ENCODE results near the gene KCNQ4.

KCNQ4 gene

GRCh38 chr1:40777224-40777970, 6.2 kb upstream of the KCNQ4 start:
- no peak for DNase-seq (ENCODE audit: low read depth)

GRCh38 chr1:40780678-40781607, 2.6 kb upstream of the KCNQ4 start:
- DNase-seq (ENCODE audit: low read depth), result no peak

- no peak for DNase-seq (ENCODE audit: low read depth)
Measured at GRCh38 chr1:40781608-40781971, 2.0 kb upstream of the KCNQ4 start.

GRCh38 chr1:40782371-40782956, 1.1 kb upstream of the KCNQ4 start:
- no peak for DNase-seq (ENCODE audit: low read depth)

- DNase-seq (ENCODE audit: low read depth), result no peak
Measured at GRCh38 chr1:40784141-40784770, 669 bp downstream of the KCNQ4 start.

GRCh38 chr1:40784771-40785151, 1.2 kb downstream of the KCNQ4 start:
- DNase-seq (ENCODE audit: low read depth), result no peak

GRCh38 chr1:40785446-40785845, 1.9 kb downstream of the KCNQ4 start:
- DNase-seq (ENCODE audit: low read depth), result no peak

- DNase-seq (ENCODE audit: low read depth), result no peak
Measured at GRCh38 chr1:40786171-40786994, 2.8 kb downstream of the KCNQ4 start.

GRCh38 chr1:40786995-40787705, 3.6 kb downstream of the KCNQ4 start:
- DNase-seq (ENCODE audit: low read depth), result no peak

GRCh38 chr1:40787737-40788560, 4.4 kb downstream of the KCNQ4 start:
- DNase-seq (ENCODE audit: low read depth), result no peak

GRCh38 chr1:40788561-40789341, 5.2 kb downstream of the KCNQ4 start:
- DNase-seq (ENCODE audit: low read depth), result no peak

GRCh38 chr1:40789342-40789598, 5.7 kb downstream of the KCNQ4 start:
- DNase-seq (ENCODE audit: low read depth), result no peak

GRCh38 chr1:40789661-40790430, 6.3 kb downstream of the KCNQ4 start:
- DNase-seq (ENCODE audit: low read depth), result no peak

GRCh38 chr1:40792036-40792435, 8.4 kb downstream of the KCNQ4 start:
- no peak for DNase-seq (ENCODE audit: low read depth)

- no peak for DNase-seq (ENCODE audit: low read depth)
Measured at GRCh38 chr1:40793617-40794016, 10.0 kb downstream of the KCNQ4 start.

- DNase-seq (ENCODE audit: low read depth), result no peak
Measured at GRCh38 chr1:40794048-40794447, 10.5 kb downstream of the KCNQ4 start.

- DNase-seq (ENCODE audit: low read depth), result no peak
Measured at GRCh38 chr1:40794974-40795715, 11.6 kb downstream of the KCNQ4 start.
